Renal pelvis (tissue), 4 donors: ENCODE data around the gene SLC25A13. TPM values are rescaled to one million over a fixed set of nuclear protein-coding genes. Genes with fewer than 3 reads are reported as not detected.
"Not testable (repeated sequence)": the region's sequence is repeated elsewhere in the genome, so short reads cannot be mapped to it uniquely, and the experiment has no call there.

Experiments used
- DNase-seq: peaks from one replicate; pipeline ENCODE4 v3.0.0-alpha.2; 2013
- polyA plus RNA-seq, 3 donors: library from polyadenylated mRNA; unstranded; fragments of 120-200 nt; gene quantifications; one replicate each; pipeline ENCODE4 v1.2.1, GENCODE V29; 2013; ENCODE audit not compliant: insufficient read length in 3 of 3

Gene SLC25A13
- polyA plus RNA-seq, 3 donors = 38.0 to 44.0 (median 41.4) TPM

DNA sequence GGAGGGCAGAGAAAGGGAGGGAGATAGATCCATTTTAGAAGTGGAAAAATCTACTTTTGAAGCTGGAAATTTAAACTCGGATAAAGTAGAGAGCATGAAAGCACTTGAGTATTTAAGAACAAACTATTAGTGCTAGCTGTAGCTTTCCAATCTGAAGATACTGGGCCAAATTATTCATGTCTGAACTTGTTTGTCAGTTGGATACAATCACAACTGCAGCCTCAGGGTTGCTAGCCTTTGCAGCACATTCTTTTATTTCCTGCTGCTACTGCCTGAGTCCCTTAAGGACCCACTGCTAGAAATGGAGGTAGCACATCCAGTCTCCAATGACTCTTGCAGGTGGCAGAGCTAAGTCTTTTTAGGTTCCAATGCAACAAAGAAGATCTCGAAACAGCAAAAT is 8.3 kb upstream of the SLC25A13 start:
- no peak for DNase-seq

DNA sequence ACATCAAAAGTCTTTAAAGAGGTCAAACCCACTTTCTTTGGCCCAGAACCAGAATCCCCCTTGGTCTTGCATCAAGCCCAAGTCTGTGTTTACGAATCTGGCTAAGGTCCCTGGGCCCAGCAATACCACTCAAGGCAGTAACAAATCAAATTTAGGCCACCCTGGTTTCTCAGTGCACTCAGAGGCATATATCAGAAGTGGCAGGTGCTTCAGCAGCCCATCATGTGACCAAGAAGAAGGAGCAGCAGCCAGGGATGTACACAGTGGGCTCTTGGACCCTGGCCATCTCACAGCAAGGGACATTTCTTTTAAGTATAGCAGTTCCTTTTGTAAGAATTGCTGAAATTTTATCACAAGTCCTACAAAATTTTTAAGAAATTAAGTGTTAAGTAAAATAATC is 7.3 kb upstream of the SLC25A13 start:
- DNase-seq = no peak

DNA sequence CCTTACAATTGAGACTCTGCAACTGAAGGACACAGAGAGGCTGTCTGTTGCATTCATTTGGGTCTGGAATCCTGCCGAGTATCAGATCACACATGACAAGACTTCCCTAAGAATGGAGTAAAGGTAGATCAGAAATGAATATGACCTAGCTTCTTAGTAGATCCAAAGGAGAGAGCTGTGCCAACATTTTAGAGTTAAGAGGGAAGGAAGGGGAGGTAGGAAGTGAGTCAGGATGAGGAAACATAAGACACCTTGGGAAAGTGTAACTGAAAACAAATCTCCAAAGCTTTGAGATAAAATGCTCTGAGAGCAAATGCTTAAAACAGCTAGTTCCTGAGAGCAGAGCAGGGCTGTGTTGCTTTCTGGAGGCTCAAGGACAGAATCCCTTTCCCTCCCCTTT is 6.1 kb upstream of the SLC25A13 start:
- no peak for DNase-seq

DNA sequence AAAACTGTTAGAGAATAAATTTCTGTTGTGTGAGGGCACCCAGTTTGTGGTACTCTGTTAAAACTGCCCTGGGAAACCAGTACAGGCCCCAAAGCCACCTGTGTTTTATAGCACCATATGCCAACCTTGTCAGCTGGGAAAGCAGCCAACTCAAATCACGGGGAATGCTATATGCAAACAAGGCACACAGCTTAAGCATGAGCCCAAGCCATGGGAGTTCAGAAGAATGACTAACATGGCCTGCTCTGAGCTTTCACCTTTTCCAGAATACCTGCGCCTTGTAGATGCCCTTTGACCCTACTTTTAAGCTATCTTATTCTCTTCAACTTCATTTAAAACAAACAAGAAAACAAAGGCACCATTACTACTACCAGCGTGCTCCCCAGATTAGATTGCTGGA is 5.5 kb upstream of the SLC25A13 start:
- DNase-seq = no peak

DNA sequence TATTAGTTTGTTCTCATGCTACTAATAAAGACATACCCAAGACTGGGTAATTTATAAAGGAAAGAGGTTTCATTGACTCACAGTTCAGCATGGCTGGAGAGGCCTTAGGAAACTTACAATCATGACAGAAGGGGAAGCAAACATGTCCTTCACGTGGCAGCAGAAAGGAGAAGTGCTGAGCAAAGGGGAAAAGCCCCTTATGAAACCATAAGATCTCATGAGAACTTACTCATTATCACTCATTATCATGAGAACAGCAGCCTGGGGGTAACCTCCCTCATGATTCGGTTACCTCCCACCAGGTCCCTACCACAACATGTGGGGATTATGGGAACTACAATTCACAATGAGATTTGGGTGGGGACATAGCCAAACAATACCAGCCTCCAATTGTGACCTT is 4.9 kb upstream of the SLC25A13 start:
- DNase-seq = not testable (repeated sequence)

DNA sequence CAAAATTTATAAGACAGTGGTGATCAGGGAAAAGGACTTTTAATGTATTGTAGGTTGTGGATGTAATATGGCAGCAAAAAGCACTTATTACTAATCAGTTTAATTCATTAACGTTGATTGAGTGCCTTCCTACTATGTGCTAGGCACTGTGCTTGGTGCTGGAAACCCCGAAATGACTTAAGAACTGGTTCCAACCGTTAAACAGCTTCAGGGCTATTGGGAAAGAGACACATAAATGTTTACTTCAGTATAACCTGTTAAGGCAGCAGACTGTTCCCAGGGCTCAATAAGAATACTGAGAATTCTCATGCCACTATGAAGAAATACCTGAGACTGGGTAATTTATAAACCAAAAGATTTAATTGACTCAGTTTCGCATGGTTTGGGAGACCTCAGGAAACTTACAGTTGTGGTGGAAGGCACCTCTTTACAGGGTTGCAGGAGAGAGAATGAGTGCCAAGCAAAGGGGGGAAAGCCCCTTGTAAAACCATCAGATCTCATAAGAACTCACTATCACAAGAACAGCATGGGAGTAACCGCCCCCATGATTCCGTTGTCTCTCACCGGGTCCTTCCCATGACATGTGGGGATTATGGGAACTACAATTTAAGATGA is 1.1 kb upstream of the SLC25A13 start:
- DNase-seq = no peak

DNA sequence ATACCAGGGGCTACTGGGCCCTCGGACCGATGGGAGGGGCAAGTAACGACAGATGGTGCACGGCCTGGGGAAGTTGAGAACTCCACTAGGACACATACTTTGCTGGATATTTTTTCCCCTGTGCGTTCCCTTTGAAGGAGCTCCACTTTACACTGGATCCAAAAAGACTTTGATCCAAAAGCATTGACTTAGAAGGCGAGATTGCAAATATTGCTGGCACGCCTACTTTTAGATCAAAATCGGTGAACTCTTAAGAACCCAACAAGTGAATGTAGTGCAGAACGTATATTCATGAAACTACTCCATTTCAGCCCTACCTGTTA is 436 bp upstream of the SLC25A13 start:
- DNase-seq = no peak

DNA sequence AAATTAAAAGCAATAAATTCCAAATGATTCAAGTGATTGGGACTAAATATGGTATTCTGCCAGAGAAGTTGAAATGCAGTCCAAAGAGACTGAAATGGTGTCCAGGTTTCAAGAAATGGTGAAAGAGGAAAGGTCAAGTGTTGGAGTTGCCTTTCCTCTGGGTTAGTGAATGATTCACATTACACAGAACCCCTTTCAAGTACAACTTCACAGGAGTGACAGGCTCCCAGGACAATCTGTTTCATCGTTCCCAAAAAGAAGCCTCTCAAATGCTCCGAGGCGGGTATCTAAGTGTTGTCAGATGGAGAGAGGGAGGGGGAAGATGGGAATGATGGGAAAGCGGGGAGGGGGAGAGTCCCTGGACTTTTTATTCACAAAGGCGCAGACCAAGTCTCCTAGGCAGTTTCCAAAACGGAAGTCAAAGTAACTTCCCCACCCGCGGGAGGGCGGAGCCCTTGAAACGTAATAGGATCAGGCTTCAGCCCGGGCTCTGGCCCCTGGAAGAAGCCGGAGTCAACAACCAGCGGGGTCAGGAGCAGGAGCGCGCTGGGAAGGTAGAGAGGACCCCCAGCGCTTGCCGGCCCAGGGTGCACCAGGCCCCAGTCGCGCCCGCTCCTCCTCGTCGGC is 754 bp downstream of the SLC25A13 start:
- DNase-seq = peak; percentile 91

DNA sequence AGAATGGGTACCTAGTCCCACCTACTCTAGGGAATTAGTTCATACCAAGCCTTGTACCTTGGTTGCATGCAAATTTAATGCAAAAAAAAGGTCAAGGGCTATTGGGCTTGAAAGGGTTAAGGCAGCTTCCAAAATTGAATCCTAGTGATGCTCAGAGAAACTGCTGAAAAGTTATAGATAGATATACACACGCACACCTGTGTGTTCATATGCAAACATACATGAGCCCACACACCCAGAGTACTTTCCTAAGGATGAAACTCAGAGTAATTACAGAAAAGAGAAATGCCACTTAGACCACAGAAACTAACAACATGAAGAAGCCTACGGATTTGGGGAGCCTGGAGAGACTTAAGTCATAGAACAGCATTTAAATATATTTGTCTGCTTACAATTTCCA is 1.5 kb downstream of the SLC25A13 start:
- DNase-seq = no peak

DNA sequence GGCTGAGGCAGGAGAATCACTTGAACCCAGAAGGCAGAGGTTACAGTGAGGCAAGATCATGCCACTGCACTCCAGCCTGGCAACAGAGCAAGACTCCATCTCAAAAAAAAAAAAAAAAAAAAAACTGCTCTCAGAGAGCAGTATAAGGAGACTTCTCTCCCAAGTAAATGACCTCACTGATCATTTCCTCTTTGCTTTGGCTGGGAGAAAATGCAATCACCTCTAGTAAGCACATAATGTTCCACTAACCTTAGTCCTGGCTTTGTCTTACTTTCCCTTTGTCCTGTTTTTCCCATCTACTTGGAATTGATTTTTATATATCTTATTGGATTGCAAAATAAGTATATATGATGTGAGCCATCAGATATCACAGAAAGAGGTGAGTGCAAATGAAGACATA is 2.5 kb downstream of the SLC25A13 start:
- no peak for DNase-seq

DNA sequence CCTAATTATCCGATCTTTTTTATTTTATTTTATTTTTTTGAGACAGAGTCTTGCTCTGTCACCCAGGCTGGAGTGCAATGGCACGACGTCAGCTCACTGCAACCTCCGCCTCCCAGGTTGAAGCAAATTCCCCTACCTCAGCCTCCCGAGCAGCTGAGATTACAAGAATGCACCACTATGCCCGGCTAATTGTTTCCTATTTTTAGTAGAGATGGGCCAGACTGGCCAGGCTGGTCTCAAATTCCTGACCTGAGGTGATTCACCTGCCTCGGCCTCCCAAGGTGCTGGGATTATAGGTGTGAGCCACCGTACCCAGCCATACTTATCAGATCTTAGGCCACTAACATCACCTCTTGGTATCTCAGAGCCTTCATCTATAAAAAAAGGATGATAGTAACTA is 4.9 kb downstream of the SLC25A13 start:
- DNase-seq = no peak

DNA sequence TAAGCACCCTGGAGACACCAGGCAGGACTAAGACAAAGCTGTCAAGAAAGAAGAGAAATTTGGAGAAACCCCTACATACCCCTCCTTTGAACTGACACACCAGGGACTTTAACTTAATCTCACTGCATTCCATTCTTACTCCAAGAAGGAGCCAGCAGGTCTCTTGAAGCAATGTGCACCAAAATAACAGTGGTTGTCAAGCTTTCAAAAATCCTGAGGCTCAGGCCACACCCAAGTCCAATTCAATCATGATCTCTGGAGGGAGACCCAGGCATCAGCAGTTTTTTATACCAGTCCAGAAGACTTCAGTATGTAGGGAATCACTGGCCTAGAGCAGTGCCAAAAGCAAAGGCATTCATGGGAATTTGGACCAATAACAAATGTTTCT is 6.8 kb downstream of the SLC25A13 start:
- no peak for DNase-seq

DNA sequence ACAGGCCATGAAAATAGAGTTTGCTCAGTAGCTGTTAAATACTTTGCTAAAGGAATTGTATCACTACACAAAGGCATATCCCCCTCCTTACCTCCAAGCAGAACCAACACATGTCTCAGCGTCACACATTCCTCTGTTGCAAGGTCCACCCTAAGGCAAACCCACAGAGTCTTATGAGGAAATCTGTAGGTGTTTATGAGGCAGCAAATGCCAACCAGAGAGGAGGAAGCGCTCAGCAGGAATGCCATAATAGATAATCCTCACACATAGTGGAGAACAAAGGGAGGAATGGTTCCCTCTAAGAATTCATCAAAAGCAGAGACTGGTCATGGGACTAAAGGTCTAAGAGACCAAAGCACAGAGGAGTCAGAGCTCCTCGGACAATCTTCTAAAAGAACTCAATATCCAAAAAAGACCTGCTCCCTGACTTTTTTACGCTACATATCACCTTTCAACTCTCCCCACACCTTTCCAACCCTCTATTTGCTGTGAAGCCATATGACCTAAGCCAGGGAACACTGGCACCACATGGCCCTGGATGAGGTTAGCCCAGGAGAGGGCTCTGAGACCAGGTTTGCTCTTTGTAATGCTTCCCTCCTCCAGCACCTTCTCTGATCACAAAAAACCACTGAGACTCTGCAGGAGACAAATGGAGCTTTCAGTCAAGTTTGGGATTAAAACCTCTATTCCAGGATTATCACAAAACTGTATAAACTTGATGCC is 7.3 kb downstream of the SLC25A13 start:
- no peak for DNase-seq

DNA sequence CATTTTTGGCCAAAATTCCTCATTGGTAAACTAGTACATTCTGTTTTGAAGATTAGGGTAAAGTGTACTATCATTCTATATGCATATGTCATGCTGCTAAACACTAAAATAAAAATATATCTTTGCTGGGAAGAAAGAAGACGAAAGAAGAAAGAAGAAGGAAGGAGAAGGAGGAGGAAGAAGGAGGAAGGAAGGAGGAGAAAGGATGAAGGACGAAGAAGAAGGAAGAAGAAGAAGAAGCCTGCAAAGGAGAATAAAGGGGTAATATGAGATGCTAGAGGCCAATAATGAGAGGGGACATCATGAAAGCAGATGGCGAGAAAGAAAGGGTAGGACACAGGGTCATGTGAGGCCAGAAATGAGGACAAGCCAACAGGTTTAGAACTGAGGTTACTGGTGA is 8.0 kb downstream of the SLC25A13 start:
- no peak for DNase-seq

DNA sequence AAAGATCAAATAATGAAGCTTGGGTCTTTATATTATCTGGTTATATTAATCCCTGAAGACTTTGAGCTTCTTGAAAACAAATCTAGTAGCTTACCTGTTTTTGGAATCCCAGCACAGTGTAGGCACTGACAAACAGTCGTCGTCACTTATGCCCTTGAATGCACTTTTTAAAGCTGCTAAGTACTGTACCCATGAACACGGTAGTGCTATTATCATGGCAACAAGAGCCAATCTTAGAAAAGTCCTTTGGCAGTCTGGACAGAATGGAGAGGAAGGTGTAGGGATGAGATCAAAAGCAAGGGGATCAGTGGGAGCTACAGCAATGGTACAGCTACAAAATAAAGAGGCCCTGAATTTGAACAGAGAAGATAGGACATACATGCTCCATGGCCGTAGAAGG is 9.4 kb downstream of the SLC25A13 start:
- DNase-seq = no peak

DNA sequence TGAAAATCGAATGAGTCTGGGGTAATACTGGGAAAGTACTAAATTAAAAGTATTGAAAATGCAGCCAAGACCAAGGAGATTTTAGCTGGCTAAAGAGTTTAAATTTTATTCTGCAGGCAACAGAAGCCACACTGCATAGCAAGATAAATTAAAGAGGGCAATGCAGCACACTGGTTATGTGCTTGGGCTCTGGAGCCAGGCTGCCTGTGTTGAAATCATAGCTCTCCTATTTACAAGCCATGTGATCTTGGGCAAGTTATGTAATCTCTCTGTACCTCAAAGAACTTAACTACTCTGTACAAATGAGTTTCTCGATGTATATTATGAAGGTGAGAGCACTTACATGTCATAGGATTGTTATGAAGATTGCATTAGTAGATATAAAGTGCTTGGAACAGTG is 9.9 kb downstream of the SLC25A13 start:
- DNase-seq = no peak

DNA sequence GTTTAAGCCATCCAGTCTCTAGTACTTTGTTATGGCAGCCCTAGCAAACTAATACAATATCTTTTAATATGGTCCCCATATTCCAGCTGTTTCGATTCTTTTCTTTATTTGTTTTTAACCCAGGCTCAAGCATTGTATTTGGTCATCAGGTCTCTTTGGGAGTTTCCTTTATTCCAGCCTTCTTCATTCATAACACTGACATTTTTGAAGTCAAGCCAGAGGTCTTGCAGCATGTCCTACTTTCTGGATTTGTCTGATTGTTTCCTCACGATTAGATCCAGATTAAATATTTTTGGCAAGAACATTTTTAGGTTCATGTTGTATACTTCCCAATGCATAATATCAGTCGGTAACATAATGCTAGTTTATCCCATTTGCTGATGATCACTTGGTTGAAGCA is 11.8 kb downstream of the SLC25A13 start:
- DNase-seq = no peak

DNA sequence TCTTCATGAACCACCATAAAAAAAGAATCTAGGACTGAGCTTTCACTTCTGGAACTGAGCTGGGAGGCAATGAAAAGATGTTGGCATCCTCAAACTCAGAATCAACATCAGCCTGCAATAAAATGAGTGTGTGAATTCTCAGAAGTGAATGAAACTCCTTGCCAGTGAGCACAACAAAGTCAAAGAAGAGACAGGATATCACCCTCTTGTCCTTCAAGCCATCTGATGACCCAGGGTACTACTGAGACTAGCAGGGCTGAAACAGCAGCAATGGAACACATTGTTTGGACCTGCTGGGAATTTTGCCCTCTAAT is 13.0 kb downstream of the SLC25A13 start:
- no peak for DNase-seq

DNA sequence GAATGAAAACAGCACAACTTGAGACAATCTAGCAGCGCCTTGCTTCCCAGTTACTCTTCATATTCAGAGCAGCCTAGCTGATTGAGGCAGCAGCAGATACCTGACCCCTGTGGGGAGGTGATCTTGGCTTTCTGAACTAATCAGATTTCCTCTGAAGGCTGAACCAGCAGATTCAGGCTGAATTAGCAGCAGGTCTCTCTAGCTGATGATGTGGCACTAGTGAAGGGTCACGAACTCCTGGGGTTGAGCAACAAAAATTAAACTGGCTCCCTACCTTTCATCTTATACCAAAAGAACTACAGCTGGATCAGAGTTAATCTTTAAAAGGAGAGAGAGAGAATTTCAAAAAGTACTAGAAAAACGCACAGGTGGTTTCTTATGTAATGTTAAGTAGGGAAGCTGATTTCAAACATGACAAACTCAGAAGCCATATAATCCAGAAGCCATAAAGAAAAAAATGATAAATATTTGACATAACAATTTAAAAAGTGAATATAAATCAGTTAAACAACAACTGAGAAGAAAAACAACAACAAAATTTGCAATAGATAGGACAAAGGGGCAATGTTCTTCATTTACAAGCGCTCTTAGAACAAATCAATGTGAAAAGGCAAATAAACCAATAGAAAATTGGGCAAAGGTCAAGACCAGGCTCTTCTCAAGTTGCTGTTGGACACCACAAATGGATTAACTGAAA is 13.5 kb downstream of the SLC25A13 start:
- DNase-seq = no peak

DNA sequence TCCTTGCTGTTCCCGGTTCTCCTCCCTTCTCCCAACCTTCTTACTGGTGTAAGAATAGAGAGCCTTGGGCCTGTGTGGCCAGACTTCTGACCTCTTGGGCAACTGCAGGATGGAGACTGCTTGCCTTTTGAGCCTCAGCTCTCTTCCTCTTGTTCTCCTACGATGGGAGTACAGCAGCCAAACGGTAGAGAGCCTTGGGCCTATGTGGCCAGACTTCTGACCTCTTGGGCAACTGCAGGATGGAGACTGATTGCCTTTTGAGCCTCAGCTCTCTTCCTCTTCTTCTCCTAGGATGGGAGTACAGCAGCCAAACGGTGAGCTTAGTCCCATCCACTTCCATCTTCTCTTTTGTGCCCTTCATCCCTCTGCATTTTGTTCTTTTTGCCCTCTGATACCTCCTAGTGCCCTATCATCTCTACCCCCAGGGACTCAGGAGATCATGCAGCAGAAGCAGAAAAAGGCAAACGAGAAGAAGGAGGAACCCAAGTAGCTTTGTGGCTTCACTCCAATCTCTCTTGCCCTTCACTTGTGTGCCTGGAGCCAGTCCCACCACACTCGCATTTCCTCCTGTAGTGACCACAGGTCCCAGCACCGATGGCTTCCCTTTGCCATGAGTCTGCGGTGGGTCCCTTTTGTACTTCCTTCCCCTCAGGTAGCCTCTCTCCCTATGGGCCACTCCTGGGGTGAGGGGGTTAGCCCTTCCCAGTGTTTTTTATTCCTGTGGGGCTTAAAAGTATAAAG is 15.3 kb downstream of the SLC25A13 start:
- no peak for DNase-seq

DNA sequence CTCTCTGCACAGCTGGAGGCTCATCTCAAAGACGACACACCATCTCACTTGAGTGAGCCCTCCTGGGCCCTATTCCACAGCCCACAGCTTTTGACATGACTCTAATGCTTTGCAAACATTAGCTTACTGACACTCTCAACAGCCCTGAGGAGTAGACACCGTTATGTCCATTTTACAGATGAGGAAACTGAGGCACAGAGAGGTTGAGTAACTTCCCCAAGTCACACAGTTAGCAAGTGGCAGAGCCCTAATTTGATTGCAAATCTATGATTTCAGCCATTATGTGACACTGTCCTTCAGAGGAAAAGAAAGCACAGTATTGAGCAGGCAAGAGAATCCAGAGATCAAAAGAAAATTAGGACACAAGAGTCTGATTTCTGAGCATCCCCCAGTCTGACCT is 16.0 kb downstream of the SLC25A13 start:
- DNase-seq = no peak

DNA sequence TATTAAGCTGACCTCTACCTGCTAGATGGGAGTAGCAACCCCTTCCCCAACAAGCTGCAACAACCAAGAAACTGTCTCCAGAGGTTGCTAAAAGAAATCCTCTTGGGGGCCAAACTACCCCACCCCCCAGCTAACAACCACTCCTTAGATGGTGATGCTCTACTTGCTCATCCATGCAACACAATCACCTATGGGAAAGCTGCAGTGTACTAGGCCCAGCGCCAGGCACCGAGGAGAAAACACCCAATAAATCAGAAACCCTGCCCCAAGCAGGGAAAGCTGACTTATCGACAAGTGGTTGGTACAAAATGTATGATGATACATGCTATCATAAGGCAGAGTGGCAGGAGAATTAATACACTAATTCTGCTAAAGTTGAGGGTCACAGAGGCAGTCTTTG is 17.3 kb downstream of the SLC25A13 start:
- DNase-seq = no peak
